GM12874 (cell line): ENCODE data around the gene CDH26.

Experiments used
- TF ChIP-seq, protein P1 (sequence below): IDR thresholded peaks from 2 replicates; pipeline ENCODE4 v1.5.1; 2011; ENCODE audit warnings: low read depth, mild to moderate bottlenecking, control low read depth, low read length, moderate library complexity; ENCODE audit not compliant: insufficient read depth

CDH26 gene

DNA sequence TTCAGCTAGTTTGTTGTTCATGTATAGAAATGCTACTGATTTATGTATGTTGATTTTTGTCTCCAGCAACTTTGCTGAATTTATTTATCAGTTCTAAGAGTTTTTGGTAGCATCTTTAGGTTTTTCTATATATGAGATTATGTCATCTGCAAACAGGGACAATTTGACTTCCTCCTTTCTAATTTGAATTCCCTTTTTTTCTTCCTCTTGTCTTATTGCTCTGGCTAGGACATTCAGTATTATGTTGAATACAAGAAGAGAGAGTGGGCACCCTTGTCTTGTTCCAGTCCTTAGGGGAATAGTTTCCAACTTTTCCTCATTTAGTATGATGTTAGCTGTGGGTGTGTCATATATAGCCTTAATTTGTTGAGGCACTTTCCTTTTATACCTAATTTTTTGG is 58.2 kb downstream of the CDH26 start:
- TF ChIP-seq, protein P1, sequence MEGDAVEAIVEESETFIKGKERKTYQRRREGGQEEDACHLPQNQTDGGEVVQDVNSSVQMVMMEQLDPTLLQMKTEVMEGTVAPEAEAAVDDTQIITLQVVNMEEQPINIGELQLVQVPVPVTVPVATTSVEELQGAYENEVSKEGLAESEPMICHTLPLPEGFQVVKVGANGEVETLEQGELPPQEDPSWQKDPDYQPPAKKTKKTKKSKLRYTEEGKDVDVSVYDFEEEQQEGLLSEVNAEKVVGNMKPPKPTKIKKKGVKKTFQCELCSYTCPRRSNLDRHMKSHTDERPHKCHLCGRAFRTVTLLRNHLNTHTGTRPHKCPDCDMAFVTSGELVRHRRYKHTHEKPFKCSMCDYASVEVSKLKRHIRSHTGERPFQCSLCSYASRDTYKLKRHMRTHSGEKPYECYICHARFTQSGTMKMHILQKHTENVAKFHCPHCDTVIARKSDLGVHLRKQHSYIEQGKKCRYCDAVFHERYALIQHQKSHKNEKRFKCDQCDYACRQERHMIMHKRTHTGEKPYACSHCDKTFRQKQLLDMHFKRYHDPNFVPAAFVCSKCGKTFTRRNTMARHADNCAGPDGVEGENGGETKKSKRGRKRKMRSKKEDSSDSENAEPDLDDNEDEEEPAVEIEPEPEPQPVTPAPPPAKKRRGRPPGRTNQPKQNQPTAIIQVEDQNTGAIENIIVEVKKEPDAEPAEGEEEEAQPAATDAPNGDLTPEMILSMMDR, result no peak

GRCh38 chr20:60020251-60020650 is 62.0 kb downstream of the CDH26 start:
- TF ChIP-seq, protein P1, result no peak

GRCh38 chr20:60021104-60021503 is 62.9 kb downstream of the CDH26 start:
- TF ChIP-seq, protein P1, result no peak

DNA sequence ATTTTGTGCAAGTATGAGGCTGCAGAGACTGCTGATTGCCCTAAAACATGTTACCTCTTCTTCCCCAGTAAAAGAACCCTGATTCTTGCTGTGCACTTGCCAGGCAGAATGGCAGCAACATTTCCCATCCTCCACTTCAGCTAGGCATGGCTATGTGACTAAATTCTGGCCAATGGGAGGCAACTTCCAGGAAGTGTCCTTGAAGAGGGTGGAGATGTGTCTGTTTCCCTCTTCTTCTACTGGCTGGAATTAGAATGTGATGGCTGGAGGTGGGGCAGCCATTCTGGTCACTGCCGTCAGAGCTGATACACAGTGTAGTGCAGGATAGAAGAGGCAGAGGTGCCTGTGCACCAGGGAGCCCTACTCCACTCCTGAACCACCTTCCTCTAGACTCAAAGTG is 64.6 kb downstream of the CDH26 start:
- TF ChIP-seq, protein P1, result no peak

DNA sequence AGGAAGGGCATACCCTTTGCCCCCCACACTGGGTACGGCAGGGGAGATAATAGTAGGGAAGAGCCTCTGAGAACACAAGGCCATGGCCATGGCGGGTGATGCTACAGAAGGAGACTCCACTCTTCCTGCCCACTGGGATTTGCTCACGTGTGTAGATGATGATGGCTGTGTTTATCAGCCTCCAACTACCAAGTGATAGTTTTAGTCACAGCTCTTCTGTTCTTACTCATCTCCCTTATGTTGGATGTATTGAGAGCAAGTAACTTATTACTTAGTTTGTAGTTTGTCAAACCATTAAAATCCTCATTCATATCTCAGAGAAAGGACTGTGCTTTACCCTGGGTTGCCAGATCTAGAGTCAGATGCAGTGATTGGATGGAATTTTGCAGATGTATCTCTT is 66.0 kb downstream of the CDH26 start:
- TF ChIP-seq, protein P1, result no peak

- TF ChIP-seq, protein P1, result no peak
These were observed 66.6 kb downstream of the CDH26 start for GRCh38 chr20:60024801-60025200.

GRCh38 chr20:60026010-60026409 is 67.8 kb downstream of the CDH26 start:
- TF ChIP-seq, protein P1, result no peak

GRCh38 chr20:60030471-60030870 is 72.2 kb downstream of the CDH26 start:
- TF ChIP-seq, protein P1, result no peak
